HepG2 (cell line): ENCODE results near the gene IQGAP2. TPM values are rescaled to one million over a fixed set of nuclear protein-coding genes. Genes with fewer than 3 reads are reported as not detected.

Experiments used
- CBFB ChIP-seq: sonication (generic); formaldehyde crosslinking; IDR thresholded peaks from 2 replicates; pipeline ENCODE4 v1.4.0; 2020; ENCODE audit warnings: missing genetic modification reagents
- CREB3 ChIP-seq: sonication (generic); formaldehyde crosslinking; IDR thresholded peaks from 2 replicates; pipeline ENCODE4 v1.5.0; 2020; ENCODE audit warnings: missing genetic modification reagents
- ESRRA ChIP-seq: sonication (generic); formaldehyde crosslinking; IDR thresholded peaks from 2 replicates; pipeline ENCODE4 v1.5.1; 2020; ENCODE audit warnings: mild to moderate bottlenecking, low read depth, missing genetic modification reagents
- FOXP1 ChIP-seq, 2 experiments: fragments of 450-650 bp in 1 of 2; IDR thresholded peaks; 2 replicates each; pipeline ENCODE4 v1.6.1; 2017 to 2018; ENCODE audit warnings: antibody characterized with exemption in 1 of 2
- HNF4G ChIP-seq, 2 experiments: sonication (generic) in 1 of 2; formaldehyde crosslinking in 1 of 2; IDR thresholded peaks; 2 replicates each; pipeline versions ENCODE4 v1.4.0 to v1.6.1; 2011 to 2020; ENCODE audit warnings: borderline replicate concordance in 2 of 2, low read depth in 2 of 2, mild to moderate bottlenecking in 2 of 2, low read length in 1 of 2, missing genetic modification reagents in 1 of 2, moderate library complexity in 1 of 2
- HOXA3 ChIP-seq: sonication (generic); formaldehyde crosslinking; IDR thresholded peaks from 2 replicates; pipeline ENCODE4 v1.5.0; 2020; ENCODE audit warnings: missing genetic modification reagents
- IRX3 ChIP-seq: sonication (generic); formaldehyde crosslinking; IDR thresholded peaks from 2 replicates; pipeline ENCODE4 v1.8.1; 2023; ENCODE audit warnings: mild to moderate bottlenecking, low read depth, missing genetic modification reagents, borderline replicate concordance
- KAT2B ChIP-seq: fragments of 150-350 bp; IDR thresholded peaks from 2 replicates; pipeline ENCODE4 v1.6.1; 2014; ENCODE audit warnings: low read depth, low read length, borderline replicate concordance
- NKX3-1 ChIP-seq: sonication (generic); formaldehyde crosslinking; IDR thresholded peaks from 2 replicates; pipeline ENCODE4 v1.5.0; 2020; ENCODE audit warnings: missing genetic modification reagents
- SMAD1 ChIP-seq: sonication (generic); formaldehyde crosslinking; IDR thresholded peaks from 2 replicates; pipeline ENCODE4 v1.4.0; 2020; ENCODE audit warnings: missing genetic modification reagents, low read depth, mild to moderate bottlenecking, borderline replicate concordance
- SMARCE1 ChIP-seq: fragments of 450-650 bp; IDR thresholded peaks from 2 replicates; pipeline ENCODE4 v1.6.1; 2017; ENCODE audit warnings: borderline replicate concordance
- SMC3 ChIP-seq: IDR thresholded peaks from 2 replicates; pipeline ENCODE4 v1.6.1; 2011; ENCODE audit warnings: low read length, improper control_type of control experiment
- SOX6 ChIP-seq, 2 experiments: fragments of 450-650 bp in 1 of 2; sonication (generic) in 1 of 2; formaldehyde crosslinking in 1 of 2; IDR thresholded peaks; 2 replicates each; pipeline versions ENCODE4 v1.4.0 to v1.6.1; 2017 to 2020; ENCODE audit warnings: antibody characterized with exemption in 1 of 2, mild to moderate bottlenecking in 1 of 2, missing genetic modification reagents in 1 of 2
- STAT5B ChIP-seq: sonication (generic); formaldehyde crosslinking; IDR thresholded peaks from 2 replicates; pipeline ENCODE4 v1.4.0; 2020; ENCODE audit warnings: missing genetic modification reagents
- ZFP82 ChIP-seq: sonication (generic); formaldehyde crosslinking; IDR thresholded peaks from 2 replicates; pipeline ENCODE4 v1.5.1; 2020; ENCODE audit warnings: mild to moderate bottlenecking, missing genetic modification reagents, borderline replicate concordance
- ZNF232 ChIP-seq: sonication (generic); formaldehyde crosslinking; IDR thresholded peaks from 2 replicates; pipeline ENCODE4 v1.4.0; 2020; ENCODE audit warnings: missing genetic modification reagents, borderline replicate concordance
- ZNF382 ChIP-seq: sonication (generic); formaldehyde crosslinking; IDR thresholded peaks from 2 replicates; pipeline ENCODE4 v1.5.0; 2020; ENCODE audit warnings: missing genetic modification reagents, mild to moderate bottlenecking, borderline replicate concordance
- ZNF407 ChIP-seq: sonication (generic); formaldehyde crosslinking; IDR thresholded peaks from one replicate; pipeline ENCODE4 v1.5.1; 2020; ENCODE audit warnings: mild to moderate bottlenecking, missing genetic modification reagents; ENCODE audit errors: not compliant biosample characterization
- ZNF501 ChIP-seq: sonication (generic); formaldehyde crosslinking; IDR thresholded peaks from 2 replicates; pipeline ENCODE4 v1.5.1; 2020; ENCODE audit warnings: mild to moderate bottlenecking, moderate library complexity, missing genetic modification reagents
- ZNF567 ChIP-seq: sonication (generic); formaldehyde crosslinking; IDR thresholded peaks from 2 replicates; pipeline ENCODE4 v1.8.1; 2023; ENCODE audit warnings: mild to moderate bottlenecking, missing genetic modification reagents, borderline replicate concordance
- ZNF616 ChIP-seq: sonication (generic); formaldehyde crosslinking; IDR thresholded peaks from 2 replicates; pipeline ENCODE4 v1.5.0; 2020; ENCODE audit warnings: low read depth, mild to moderate bottlenecking, missing genetic modification reagents
- polyA plus RNA-seq, 8 experiments: library from polyadenylated mRNA; depleted of rRNA in 3 of 8; stranded (reverse) in 7 of 8; unstranded in 1 of 8; fragments of >200 nt; fragmentation: Illumina TruSeq in 4 of 8; extraction: Trizol in 4 of 8; gene quantifications; 2 replicates each; pipeline versions ENCODE4 v1.2.1 to v1.2.3, GENCODE V29; 2011 to 2016; ENCODE audit warnings: low read depth in 4 of 8, missing spikeins in 1 of 8, mixed read lengths in 1 of 8; ENCODE audit not compliant: insufficient read depth in 1 of 8
- total RNA-seq, 5 experiments: library from RNA; depleted of rRNA; stranded (reverse); fragments of >200 nt; fragmentation: Illumina TruSeq; extraction: Trizol; gene quantifications; 2 replicates each; pipeline ENCODE4 v1.2.3, GENCODE V29; 2016; ENCODE audit warnings: low read depth in 1 of 5

The IQGAP2 gene
- total and polyA plus RNA-seq, 2 of the 13 experiments (the other 11 are each of a cell fraction or from before 2014, with no cell fraction given), result 35.2 to 83.3 TPM

- TF ChIP-seq ZNF232 (no peak), KAT2B (no peak), SOX6 (IDR thresholded peaks at IDR 0.05) (no peak), SOX6 (CRISPR knock-in tag; IDR thresholded peaks at IDR 0.05) (peak; percentile 93), SMAD1 (CRISPR knock-in tag) (no peak), IRX3 (CRISPR knock-in tag) (no peak), HOXA3 (peak; percentile 52), ZNF407 (CRISPR knock-in tag) (no peak), HNF4G (IDR thresholded peaks at IDR 0.05; ENCODE audit: borderline replicate concordance, low read depth, low read length) (0 out of 2 replicates have a peak, but pooled peaks have one; percentile 22), HNF4G (CRISPR knock-in tag; IDR thresholded peaks at IDR 0.05; ENCODE audit: borderline replicate concordance, low read depth) (0 out of 2 replicates have a peak, but pooled peaks have one; percentile 19), CREB3 (CRISPR knock-in tag) (no peak), ZNF382 (CRISPR knock-in tag) (no peak), ZNF616 (no peak), ZNF567 (no peak), SMARCE1 (no peak), NKX3-1 (no peak), CBFB (CRISPR knock-in tag) (no peak), ZNF501 (CRISPR knock-in tag) (no peak), STAT5B (CRISPR knock-in tag) (no peak), FOXP1 (IDR thresholded peaks at IDR 0.05) (peak; percentile 65), FOXP1 (CRISPR knock-in tag; IDR thresholded peaks at IDR 0.05) (peak; percentile 91), ZFP82 (CRISPR knock-in tag) (no peak), SMC3 (no peak), ESRRA (no peak)
Observed at GRCh38 chr5:76493190-76493837, 90.2 kb downstream of the IQGAP2 start (continued).
